ENCODE results near the gene MMP14. TPM values are rescaled to one million over a fixed set of nuclear protein-coding genes. Genes with fewer than 3 reads are reported as not detected.

Gene MMP14
- total RNA-seq, 6 experiments from 2014 or later: 8.7 to 26.0 (median 12.8) TPM

DNA sequence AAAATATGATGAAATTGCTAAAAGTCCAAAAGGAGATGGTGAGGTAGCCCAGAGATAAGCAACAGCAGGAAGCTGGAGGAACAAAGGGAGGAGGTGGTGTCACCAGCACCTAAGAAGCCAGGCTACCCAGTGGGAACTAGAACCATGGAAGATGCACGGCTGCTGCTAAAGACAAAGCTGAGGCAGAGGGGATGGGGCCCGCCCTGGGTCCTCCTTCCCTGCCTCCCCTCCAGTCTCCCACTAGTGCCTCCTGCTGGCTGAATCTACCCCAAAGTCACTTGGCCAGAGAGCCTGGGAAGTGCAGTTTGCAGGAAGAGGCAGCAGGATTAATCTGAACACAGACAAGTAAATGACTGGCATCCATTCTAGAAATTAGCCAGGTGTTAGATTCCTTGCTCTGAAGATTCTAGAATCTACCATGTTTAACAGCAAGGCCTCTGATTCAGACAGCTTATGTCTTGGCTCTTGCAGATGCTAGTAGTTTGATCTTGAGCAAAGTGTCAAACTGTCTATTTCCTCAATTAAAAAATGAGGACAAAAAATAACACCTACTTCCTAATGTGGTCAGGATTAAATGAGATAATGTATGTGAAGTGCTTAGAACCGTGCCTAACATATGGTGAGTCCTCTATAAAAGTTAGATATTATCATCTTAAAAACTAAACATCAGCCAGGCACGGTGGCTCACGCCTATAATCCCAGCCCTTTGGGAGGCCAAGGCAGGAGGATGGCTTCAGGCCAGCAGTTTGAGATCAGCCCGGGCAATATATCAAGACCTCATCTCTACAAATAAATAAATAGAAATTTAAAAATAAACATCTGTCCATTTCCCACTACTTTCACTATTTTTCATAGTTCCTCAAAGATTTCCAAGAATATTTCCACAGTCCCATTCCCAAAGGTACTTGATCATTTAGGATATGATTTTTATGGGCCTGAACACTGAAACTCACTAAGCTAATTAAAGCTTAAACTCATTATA is 29.3 kb downstream of the MMP14 start:
- intact Hi-C loops (cut with DNase I): no loop called here
- TF ChIP-seq POLR2A (IDR thresholded peaks at IDR 0.05): no peak
- TF ChIP-seq, protein P1, sequence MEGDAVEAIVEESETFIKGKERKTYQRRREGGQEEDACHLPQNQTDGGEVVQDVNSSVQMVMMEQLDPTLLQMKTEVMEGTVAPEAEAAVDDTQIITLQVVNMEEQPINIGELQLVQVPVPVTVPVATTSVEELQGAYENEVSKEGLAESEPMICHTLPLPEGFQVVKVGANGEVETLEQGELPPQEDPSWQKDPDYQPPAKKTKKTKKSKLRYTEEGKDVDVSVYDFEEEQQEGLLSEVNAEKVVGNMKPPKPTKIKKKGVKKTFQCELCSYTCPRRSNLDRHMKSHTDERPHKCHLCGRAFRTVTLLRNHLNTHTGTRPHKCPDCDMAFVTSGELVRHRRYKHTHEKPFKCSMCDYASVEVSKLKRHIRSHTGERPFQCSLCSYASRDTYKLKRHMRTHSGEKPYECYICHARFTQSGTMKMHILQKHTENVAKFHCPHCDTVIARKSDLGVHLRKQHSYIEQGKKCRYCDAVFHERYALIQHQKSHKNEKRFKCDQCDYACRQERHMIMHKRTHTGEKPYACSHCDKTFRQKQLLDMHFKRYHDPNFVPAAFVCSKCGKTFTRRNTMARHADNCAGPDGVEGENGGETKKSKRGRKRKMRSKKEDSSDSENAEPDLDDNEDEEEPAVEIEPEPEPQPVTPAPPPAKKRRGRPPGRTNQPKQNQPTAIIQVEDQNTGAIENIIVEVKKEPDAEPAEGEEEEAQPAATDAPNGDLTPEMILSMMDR (IDR thresholded peaks at IDR 0.05): peak in 3 of 4 donors; percentile 5 to 7 (median 6)
- Histone ChIP-seq H3K27ac (no peak overlapping the region), H3K4me1 (peaks cover 0 to 7% (median 3%) of the 10 kb centered on the region in 4 donors), H3K36me3 (no peaks in the 10 kb centered on the region), H3K4me3 (no peak overlapping the region), H3K27me3 (no peaks in the 10 kb centered on the region), H3K9me3 (no peaks in the 10 kb centered on the region)
- peak in 1 of 4 donors; percentile 24 for ATAC-seq
- 59% methylated on average over 4 of the region's 6 CpGs for WGBS (ENCODE audit: insufficient coverage, low coverage, low lambda C conversion rate, missing lambda C conversion rate)
- DNase-seq: peak in 1 of 3 donors; percentile 33

DNA sequence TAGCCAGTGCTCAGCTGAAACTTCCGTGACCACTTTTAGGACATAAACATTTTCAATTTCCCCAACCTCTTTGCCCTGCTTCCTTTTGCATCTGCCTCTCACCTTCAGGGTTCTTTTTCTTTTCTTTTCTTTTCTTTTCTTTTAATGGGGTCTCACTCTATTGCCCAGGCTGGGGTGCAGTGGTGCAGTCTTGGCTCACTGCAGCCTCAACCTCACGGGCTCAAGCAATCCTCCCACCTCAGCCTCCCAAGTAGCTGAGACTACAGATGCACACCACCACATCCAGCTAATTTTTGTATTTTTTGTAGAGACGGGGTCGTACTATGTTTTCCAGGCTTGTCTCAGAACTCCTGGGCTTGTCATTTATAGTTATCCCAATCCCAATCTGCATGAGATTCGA is 30.5 kb downstream of the MMP14 start:
- WGBS (ENCODE audit: insufficient coverage, low coverage, low lambda C conversion rate, missing lambda C conversion rate): 100% methylated on average over 4 of the region's 5 CpGs
- Histone ChIP-seq H3K27ac (no peak overlapping the region), H3K4me1 (peaks cover 0 to 10% (median 3%) of the 10 kb centered on the region in 4 donors), H3K9me3 (no peaks in the 10 kb centered on the region), H3K27me3 (no peaks in the 10 kb centered on the region), H3K4me3 (no peak overlapping the region), H3K36me3 (no peaks in the 10 kb centered on the region)
- DNase-seq (peak in 1 of 3 donors; percentile 17), ATAC-seq (no peak)
- TF ChIP-seq, protein P1 (IDR thresholded peaks at IDR 0.05): no peak
- TF ChIP-seq POLR2A (IDR thresholded peaks at IDR 0.05): no peak
- intact Hi-C loops (cut with DNase I): no loop called here

DNA sequence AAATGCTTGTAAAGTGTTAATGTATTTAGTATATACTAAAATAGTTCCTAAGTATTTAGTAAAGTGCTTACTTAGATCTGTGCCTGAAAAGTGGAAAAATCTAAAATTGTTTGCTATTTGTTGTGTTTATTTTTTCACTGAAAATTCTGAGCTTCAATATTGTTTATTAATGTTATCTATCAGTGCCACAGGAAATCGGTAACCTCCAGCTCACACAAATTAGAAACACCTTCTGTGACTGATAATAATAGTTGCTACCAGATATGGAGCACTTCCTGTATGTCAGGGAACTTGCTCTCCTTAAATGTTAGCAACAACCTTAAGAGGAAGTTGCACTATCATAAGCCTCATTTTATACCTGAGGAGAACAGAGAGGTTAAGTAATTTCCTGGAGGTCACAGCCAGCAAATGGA is 34.4 kb downstream of the MMP14 start:
- TF ChIP-seq, protein P1 (IDR thresholded peaks at IDR 0.05): no peak
- TF ChIP-seq POLR2A (IDR thresholded peaks at IDR 0.05): no peak
- intact Hi-C loops (cut with DNase I): no loop called here
- WGBS (ENCODE audit: insufficient coverage, low coverage, low lambda C conversion rate, missing lambda C conversion rate): 0% methylated on average over 1 of the region's 1 CpG
- Histone ChIP-seq H3K9me3 (no peaks in the 10 kb centered on the region), H3K4me3 (peak overlapping the region in 2 of 3 donors; percentile 79 to 99), H3K27me3 (no peaks in the 10 kb centered on the region), H3K27ac (peak overlapping the region; percentile 98 to 99 (median 98)), H3K36me3 (peaks cover 10 to 23% (median 19%) of the 10 kb centered on the region in 4 donors), H3K4me1 (peaks cover 0 to 17% (median 7%) of the 10 kb centered on the region in 4 donors)
- peak in 2 of 4 donors; percentile 10 to 13 for ATAC-seq
- no peak for DNase-seq

DNA sequence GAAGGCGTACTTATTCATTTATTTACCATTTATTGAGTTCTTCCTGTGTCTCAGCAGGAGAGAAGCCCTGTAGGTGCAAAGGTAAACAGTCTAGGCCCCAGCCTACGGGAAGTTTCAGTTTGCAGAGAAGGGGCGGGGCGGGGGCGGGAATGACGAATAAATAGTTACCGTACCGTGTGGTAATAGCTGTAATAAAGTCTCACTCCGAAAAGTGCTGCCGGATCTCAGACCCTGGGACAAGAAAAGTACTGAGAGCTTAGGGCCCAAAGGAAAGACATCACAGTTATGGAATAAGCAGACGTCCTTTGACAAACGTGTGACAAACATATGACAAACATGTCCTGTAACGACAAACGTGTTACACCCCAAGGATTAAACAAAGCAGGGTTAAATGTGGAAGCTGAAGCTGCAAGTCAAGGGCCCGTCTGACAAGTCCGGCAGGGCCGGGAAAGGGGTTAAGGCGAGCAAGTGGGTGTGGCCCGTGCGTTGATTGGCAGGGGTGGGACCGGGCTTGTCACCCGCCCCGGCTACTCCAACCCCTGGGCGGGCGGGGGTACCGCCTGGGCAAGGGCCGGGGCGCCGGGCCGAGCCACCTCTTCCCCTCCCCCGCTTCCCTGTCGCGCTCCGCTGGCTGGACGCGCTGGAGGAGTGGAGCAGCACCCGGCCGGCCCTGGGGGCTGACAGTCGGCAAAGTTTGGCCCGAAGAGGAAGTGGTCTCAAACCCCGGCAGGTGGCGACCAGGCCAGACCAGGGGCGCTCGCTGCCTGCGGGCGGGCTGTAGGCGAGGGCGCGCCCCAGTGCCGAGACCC is 35.0 kb downstream of the MMP14 start, which contains the start of gene LRP10:
Gene LRP10, plus strand, starts transcription at position 517 of the 809 bp plus-strand sequence. CDS start 564 bp downstream, outside the sequence.
- H3K9me3 ChIP-seq: no peaks in the 10 kb centered on the region
- intact Hi-C loops (cut with DNase I): no loop called here
- H3K36me3 ChIP-seq: peaks cover 14 to 29% (median 21%) of the 10 kb centered on the region in 4 donors
- ATAC-seq (peak; percentile 92 to 97 (median 94)), DNase-seq (peak; percentile 96 to 97 (median 97))
- H3K4me1 ChIP-seq: peaks cover 0 to 17% (median 7%) of the 10 kb centered on the region in 4 donors
- peak within 1 kb of the TSS; percentile 79 to 99 (median 88) for H3K4me3 ChIP-seq
- TF ChIP-seq POLR2A (IDR thresholded peaks at IDR 0.05): peak; percentile 88
- TF ChIP-seq, protein P1 (IDR thresholded peaks at IDR 0.05): peak in 1 of 4 donors; percentile 17
- no peaks in the 10 kb centered on the region for H3K27me3 ChIP-seq
- peak within 1 kb of the TSS; percentile 98 to 99 (median 98) for H3K27ac ChIP-seq
- 0% methylated on average over 26 of the region's 50 CpGs for WGBS (ENCODE audit: insufficient coverage, low coverage, low lambda C conversion rate, missing lambda C conversion rate)
